GM12864 (cell line): ENCODE data around the gene NAIP.
"Not testable (repeated sequence)": the region's sequence is repeated elsewhere in the genome, so short reads cannot be mapped to it uniquely, and the experiment has no call there.

Experiments used
- DNase-seq: peaks from one replicate; pipeline ENCODE4 v3.0.0-alpha.2; 2011; ENCODE audit warnings: low read depth
- H3K4me3 ChIP-seq: 2 replicates; pipeline ENCODE4 v1.5.1; 2011; ENCODE audit warnings: mild to moderate bottlenecking, low read depth, low read length, control low read depth
- CTCF ChIP-seq: IDR thresholded peaks from 2 replicates; pipeline ENCODE4 v1.5.1; 2011; ENCODE audit warnings: low read depth, mild to moderate bottlenecking, moderate library complexity, low read length, control low read depth, inconsistent platforms; ENCODE audit errors: missing control alignments

Gene NAIP

DNA sequence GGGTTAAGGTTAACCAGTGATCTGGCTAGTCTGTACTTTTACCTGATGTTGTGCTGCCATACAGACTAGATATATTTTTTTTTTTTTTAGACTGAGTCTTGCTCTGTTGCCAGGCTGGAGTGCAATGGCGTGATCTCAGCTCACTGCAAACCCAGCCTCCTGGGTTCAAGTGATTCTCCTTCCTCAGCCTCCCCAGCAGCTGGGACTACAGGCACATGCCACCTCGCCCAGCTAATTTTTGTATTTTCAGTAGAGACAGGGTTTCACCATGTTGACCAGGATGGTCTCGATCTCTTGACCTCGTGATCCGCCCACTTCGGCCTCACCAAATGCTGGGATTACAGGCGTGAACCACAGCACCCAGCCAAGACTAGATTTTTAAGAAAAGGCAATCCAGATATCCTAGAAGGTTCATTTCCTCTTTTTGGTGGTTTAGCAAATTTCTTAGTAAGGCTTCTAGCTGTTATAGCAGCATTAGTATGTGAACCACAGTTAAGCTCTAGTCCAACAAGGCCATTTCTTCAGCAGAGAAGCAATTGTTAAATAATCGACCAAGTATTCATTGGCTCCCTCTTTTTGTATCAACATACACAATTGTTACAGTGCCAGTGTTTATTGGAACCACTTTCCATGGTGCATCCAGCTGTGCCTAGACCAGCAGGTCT, at the start of gene NAIP:
NAIP (minus strand) TSS at position 51 of the 665 bp plus-strand sequence. CDS start 12,424 bp downstream, outside the sequence.
- not testable (repeated sequence) for H3K4me3 ChIP-seq, DNase-seq

- DNase-seq, H3K4me3 ChIP-seq: not testable (repeated sequence)
Measured at GRCh38 chr5:71067262-71067928, 42.3 kb upstream of the NAIP start, which contains the start of gene GTF2H2. Gene GTF2H2, minus strand, starts transcription at chr5:71067676. Its CDS starts 4,913 bp downstream, at chr5:71062763.

DNA sequence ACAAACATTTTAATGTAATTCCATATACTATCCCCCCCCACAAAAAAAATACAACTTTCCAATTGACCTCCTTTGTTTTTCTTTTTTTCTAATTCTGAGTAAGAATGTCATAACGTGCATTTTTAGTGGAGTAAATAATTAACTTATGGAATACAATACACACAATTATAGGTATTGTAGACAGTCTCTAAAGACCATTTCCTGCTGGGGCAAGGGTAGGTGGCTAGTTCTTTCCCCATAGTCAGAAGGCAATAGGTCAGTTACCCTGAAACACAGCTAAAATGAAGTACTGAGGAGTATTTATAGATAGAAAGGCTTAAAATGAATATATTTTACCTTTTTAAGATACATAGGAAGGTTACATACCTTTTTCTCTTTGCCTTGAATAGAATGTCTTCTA, 36.2 kb upstream of the NAIP start:
- DNase-seq, H3K4me3 ChIP-seq: not testable (repeated sequence)

DNA sequence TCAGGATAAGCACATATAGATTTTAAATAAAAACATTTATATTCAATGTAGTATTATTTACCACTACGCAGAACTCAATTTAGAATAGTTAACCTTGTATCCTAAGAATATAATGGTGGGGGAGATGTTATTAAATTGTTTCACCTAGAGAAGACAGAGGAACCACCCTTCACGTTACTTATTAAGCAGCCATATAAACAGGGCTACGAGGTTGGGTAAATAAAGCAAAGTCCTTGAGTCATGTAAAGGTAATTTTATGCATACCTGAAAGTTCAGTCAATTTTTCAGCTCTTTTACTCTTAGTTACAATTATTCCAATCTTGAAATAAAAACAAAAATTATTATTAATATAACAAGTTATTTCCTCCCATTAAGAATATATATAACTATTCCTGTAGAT, 34.3 kb upstream of the NAIP start:
- H3K4me3 ChIP-seq, DNase-seq: not testable (repeated sequence)

- not testable (repeated sequence) for DNase-seq
Measured at GRCh38 chr5:71044808-71045207, 19.7 kb upstream of the NAIP start.

GRCh38 chr5:71044128-71044527, 19.0 kb upstream of the NAIP start:
- DNase-seq, H3K4me3 ChIP-seq: not testable (repeated sequence)

More at GRCh38 chr5:71044808-71045207, 19.7 kb upstream of the NAIP start:
- H3K4me3 ChIP-seq: not testable (repeated sequence)

GRCh38 chr5:71031046-71031776, 6.1 kb upstream of the NAIP start:
- DNase-seq, H3K4me3 ChIP-seq: not testable (repeated sequence)

DNA sequence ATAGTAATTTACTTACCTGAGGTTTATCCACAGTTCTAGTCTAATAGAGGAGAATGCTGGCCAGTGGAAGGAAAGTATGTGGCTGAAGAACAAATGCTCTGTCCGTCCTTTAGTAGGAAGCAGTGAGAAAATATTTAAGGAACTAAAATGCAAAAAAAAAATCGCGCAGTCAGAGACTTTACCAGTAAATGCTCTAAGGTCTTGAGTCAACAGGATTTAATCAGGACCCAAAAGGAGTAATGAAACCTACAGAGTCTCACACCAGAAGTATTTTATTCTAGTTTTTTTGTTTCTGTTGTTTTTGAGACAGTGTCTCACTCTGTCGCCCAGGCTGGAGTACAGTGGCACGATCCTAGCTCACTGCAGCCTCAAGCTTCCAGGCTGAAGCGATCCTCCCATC, 4.5 kb downstream of the NAIP start:
- DNase-seq, H3K4me3 ChIP-seq: not testable (repeated sequence)

GRCh38 chr5:71018376-71019005, 6.6 kb downstream of the NAIP start:
- not testable (repeated sequence) for H3K4me3 ChIP-seq

GRCh38 chr5:71014176-71014575, 11.0 kb downstream of the NAIP start:
- no peak for DNase-seq
- no peak for TF ChIP-seq CTCF
- H3K4me3 ChIP-seq: no peak overlapping the region

More at GRCh38 chr5:71018376-71019005, 6.6 kb downstream of the NAIP start:
- DNase-seq: not testable (repeated sequence)

DNA sequence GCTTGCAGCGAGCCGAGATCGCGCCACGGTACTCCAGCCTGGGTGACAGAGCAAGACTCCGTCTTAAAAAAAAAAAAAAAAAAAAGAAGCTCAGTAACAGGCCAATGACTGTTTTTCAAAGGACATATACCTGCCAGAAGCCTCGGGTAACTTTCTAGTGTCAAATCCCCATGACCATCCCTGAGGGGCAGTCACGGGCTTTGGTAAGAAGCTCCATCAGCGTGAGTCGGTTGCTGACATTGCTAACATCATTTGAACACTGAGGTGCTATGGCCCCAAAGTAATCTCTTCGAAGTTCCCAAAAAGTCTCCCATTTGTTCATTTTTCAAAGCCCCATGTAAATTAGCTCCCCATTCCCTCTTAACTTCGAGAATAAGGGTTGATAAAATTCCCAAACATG, 11.6 kb downstream of the NAIP start:
- H3K4me3 ChIP-seq: no peak overlapping the region
- no peak for DNase-seq
- TF ChIP-seq CTCF: no peak
